ENCODE measurements around the gene VILL.
"Not testable (repeated sequence)": the region's sequence is repeated elsewhere in the genome, so short reads cannot be mapped to it uniquely, and the experiment has no call there.

The VILL gene

DNA sequence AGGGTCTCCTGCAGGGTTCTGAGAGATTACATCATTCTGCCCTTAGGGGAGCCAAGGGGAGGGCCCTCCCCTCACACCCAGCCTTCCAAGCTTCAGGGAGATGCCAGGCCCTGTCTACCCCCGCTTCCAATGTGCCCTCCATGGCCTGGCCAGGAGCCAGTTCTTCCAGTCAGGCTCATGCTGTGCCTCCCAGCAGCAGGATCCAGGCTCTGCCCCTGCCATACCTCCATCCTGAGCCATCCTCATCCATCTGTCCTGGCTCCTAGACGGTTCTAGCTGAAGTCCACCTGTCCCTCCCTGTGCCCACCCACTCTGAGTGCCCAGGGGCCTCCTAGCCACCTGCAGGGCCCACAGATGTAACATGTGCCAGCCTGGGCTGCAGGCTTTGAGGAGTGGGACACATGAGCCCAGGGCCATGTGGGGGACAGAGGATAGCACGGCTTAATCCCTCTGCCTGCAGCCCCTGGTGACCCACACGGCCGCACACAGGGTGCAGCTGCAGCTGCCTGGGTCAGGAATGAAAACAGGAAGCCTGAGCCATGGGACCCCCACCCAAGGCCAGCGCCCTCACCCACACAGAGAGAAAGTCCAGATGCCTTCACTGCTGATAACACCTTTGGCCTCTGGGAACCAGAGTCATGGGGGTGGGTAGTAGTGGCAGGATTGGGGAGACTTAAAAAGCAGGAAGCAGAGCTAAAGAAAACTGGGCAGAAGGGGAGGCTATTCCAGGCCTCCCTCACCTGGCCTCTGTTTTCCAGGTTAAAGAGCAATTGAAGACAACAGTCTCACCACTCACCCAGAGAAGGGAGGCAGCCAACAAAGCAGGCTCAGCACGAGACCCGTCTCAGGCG is 27.1 kb downstream of the VILL start:
- DNase-seq (ENCODE audit: low spot score): no peak

DNA sequence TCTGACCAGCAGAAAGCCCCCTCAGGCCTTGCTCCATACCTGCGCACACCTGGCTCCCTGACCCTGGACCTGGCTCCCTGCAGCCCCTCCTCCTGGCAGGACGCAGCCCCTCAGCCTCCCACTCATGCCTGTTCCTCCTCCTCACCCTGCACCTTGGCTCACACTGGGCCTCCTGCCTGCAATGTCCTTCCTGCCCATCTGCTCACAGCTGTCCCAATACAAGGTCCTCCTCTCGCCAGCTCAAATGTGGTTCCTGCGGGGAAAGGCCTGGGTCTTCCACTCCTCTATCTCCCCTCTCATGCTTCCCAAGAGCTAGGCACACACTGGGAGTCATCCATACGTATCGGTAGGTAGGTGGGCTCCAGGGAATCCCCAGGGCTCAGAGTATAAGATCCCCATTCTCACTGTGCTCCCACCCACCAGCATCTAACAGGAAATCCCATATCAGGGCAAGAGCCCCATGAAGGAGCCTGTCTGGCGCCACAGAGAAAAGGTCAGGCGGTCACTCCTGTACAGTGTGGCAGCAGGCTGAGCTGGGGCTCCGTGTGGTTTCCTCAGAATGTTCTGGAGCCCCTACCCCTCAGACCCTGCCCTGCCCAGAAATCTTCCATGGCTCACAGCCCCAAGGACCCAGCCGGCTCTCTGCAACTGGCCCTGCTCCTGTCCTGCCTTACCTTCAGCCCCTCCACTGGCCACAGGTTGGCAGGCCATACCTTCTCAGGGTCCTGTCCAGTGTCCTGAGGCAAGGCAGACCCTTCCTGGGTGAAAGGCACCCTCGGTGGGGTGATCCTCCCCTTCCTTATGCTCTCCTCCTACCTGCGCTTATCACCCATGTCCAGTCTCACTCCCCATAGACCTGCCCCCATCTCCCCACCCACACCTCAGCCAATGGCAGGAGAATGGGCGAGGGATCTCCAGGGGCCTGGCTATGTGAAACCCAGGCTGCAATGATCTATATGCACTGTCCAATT is 28.0 kb downstream of the VILL start:
- no peak for DNase-seq (ENCODE audit: low spot score)

DNA sequence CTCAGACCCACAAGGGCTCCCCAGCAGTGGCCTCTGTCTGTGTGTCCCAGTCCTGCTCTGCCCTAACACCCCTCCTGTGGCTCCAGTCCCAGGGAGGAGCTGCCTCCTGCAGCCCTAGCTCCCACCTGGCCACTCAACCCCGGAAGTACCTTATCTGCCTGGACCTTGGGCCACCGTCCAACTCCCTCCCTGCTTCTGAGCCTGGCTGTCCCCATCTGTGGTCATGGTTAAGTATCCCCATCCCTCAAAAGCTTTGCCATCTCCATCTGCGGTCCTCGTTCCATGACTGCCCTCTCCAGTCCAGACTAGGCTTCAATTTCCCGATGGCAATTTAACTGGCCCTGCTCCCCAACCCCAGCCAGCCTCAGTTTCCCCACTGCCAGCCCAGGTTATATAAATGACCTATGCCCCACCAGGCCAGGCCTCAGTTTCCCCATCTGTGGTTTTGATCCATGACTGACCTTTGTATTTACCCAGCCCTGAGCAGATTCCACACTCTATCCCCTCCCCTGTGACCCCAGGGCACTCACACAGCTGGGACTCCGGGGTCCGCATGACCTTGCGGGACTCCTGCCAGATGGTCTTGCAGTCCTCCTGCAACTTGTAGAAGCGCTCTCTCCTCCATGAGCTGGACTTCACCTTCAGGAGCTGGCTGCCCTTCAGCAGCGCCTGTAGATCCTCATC is 29.2 kb downstream of the VILL start:
- no peak for DNase-seq (ENCODE audit: low spot score)

DNA sequence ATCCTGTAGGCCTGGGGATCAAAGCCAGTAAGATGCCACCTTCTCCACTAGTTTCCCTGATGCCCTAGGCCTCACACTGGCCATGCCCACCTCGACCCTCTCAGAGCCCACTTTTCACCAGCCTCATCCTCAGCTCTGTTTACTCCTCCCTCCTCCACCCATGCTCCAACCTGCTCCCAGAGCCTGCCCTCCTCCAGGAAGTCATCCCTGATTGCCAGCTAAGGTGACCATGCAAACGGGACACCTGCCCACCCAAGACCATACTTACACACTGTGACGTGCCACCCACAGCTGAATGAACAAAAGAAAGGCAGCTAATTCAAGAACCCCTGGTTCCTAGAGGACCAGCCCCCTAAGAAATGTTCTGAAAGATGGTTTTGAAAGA is 29.7 kb downstream of the VILL start:
- no peak for DNase-seq (ENCODE audit: low spot score)

DNA sequence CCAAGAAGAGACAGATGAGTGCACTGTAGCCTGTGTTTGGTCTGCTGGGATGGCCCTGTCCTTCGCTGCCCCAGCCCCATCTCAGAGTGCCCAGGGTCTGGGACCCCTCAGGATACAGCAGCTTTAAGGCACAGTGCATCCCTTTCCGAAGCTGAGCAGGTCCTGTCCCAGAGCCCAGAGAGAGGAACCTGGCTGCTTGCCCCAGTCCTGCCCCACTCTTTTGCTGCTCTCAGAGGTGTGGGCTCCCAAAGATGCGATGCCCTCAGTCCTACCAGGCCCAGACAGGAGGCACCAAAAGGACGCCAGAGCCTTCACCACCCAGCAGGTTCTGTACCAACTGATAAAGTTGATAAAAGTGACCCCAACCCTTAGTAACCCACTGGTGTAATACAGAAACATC is 30.6 kb downstream of the VILL start:
- no peak for DNase-seq (ENCODE audit: low spot score)

DNA sequence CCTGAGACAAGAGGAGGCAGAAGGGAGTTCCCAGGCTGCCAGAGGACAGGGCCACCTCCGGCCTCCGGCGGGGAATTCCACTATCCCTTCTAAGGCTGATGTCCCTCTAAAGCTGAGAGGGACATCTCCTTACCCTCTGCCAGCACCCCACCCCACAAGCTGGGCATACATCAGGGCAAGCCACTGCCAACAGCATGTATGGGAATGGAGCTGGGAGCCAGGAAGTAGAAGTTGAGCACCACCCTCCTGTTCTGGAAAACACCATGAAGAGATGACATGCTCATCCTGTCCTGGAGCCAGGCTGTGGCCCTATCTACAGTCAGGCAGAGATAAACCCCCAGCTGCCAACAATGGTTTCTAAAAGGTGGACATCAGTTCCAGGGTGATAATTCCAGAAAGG is 31.7 kb downstream of the VILL start:
- DNase-seq (ENCODE audit: low spot score): no peak

DNA sequence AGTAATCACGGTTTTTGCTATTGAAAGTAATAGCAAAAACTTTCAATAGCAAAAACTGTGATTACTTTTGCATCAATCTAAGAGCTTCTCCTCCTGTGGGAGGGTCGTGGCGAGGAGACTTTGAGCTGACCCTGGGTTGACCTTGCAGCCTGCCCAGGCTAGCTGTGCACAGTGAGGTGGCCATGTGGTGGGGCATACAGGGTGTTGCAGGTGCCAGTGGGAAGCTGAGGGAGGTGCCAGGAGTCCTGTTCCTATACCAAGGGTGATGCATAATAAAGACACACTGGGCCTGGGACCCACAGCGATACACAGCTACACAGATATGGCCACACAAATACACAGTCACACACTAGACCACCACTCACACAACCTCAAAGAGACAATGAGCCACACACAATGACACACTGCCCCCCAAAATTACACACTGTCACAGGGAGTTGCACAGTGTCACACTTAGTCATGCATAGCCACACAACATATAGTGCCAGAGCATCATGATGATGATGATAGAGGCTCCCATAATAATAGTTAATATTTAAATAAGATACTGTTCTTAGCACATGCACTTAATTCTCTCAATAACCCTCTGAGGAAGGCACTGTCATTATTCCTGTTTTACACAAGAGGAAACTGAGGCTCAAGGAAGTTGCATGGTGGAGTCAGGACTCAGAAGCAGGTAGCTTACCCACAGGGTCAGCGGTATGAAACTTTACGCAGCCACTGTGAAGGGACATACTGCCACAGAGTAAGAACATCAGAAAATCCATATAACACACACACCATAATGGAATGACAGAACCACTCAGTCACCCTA is 32.5 kb downstream of the VILL start:
- no peak for DNase-seq (ENCODE audit: low spot score)

DNA sequence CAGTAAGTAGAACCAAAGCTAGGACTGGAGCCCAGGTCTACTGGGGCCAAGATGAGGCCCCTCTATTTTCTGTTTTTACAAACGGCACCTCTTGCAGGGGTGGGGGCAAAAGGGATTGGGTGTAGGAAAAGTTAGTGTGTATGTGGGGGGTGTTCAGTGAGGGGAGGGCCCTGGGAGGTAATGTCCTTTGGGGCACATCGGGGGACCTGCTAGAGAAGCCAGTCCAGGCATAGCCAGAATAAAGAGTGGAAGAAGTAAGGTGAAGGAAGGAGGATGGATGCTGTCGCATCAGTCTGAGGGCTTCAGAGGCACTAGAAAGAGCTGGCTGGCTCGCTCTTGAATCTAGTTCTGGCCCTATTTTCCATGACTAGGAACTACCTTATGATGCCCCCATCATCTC is 36.3 kb downstream of the VILL start:
- DNase-seq (ENCODE audit: low spot score): no peak

DNA sequence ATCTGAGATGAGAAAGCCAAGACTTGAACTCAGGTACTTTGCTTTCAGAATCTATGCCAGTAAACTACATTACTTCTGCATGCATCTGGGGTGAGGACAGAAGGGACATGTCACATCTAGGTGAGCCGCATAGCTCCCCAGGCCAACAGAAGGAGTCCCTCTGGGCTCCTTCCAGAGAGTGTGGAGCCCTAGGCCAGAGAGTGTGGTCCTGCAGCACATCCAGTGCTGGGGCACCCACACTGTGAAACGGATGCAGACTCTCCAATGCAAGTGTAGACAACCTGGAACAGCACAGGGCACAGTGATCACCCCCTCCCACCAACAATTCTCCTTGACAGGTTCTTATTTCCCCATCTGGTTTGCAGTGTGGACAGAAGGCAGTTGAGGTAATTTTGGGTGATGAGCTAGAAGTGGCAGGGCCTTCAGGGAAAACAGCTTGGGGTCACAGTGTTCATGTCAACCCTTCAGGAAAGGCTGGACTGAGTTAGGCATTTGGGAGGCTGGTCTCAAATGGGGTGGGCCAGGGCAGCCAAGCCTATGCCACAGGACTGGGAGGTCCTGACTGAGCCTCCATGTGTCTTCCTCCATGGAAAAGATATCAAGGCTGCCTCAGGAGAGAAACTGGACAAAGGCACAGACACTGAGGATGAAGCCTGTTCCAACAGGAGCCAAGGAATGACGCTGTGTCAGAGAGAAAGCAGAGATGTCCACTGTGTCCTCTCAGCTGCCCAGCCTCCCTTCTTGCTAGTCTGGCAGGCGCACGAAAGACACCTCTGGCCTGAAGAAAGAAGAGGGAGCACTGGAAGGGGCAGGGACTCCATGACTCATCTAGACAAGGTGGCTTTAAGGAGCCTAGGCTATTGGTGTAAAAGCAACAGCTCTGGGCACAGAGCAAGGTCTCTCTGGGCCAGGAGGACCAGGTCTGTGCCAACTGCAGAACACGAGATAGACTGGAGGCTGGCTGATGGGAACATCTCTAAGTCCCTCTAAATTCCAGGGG is 37.2 kb downstream of the VILL start:
- DNase-seq (ENCODE audit: low spot score): no peak

DNA sequence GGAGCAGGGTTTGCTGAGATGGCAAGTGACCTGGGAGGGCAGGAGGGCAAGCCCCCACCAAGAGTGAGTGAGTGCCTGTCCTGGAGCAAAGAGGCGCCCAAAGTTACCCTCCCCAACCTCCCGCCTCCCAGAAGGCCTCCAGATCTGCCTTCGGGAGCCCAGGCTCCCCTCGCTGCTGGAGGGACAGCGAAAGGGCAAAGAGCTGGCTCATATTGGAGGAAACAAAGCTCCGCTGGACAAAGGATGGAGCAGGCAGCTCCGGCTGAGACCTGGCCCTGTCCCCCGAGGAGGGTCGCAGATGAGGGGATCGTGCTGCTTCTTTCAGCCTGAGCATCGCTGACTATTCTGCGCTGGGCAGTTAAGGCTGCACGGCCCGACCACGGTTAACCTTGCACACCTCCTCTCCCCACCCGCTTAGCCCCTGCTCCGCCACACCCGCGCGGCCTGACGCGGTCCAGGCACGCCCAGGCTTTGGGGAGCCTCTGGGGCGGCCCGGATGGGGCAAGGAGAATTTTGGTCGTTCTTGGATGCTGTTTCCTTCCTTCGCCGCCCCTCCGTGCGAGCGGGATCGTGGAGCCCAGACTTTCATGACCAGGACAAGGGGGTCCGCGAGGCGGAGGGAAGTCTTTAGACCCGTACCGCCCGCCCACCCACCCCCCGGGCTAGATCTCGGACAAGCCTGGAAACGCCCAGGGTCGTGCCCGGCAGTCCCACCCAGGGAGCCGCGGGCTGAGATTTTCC is 38.2 kb downstream of the VILL start:
- DNase-seq (ENCODE audit: low spot score): no peak

DNA sequence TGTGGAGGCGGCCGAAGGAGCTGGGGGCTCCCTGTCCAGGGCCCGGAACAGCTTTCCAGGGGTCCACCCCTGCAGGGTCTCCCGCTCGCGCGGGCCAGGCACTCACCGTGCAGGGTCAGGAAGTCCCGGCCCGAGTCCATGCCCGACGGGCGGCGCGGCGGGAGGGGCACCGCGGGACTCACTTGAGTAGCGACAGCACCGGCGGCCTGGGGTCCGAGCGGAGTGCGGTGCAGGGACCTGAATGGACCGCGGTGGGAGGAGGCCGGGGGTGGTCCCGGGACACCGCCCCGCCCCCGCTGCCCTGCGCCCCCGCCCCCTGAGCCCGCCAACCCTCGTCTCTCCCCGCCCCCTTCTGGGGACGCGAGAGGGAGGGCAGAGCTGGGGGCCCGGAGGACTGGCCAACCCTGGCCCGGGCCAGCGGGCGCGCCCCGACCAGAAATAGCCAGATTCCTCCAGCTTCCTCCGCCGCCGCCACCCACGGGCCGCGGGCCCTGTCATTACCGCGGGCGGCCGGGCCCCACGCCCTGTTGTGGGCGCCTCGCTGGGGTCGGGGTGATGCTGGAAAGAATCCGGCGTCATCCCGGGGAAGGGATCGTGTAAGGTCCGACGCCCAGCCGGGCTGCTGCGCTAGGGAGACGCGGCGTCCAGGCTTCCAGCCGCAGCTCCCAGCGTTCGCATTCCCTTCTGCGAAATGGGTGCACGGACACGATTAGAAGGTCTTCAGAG is 39.0 kb downstream of the VILL start, which contains the start of gene PLCD1:
PLCD1 (minus strand) TSS at position 243 of the 726 bp plus-strand sequence; CDS start at position 140, 103 bp downstream.
- DNase-seq (ENCODE audit: low spot score): peak; percentile 35

DNA sequence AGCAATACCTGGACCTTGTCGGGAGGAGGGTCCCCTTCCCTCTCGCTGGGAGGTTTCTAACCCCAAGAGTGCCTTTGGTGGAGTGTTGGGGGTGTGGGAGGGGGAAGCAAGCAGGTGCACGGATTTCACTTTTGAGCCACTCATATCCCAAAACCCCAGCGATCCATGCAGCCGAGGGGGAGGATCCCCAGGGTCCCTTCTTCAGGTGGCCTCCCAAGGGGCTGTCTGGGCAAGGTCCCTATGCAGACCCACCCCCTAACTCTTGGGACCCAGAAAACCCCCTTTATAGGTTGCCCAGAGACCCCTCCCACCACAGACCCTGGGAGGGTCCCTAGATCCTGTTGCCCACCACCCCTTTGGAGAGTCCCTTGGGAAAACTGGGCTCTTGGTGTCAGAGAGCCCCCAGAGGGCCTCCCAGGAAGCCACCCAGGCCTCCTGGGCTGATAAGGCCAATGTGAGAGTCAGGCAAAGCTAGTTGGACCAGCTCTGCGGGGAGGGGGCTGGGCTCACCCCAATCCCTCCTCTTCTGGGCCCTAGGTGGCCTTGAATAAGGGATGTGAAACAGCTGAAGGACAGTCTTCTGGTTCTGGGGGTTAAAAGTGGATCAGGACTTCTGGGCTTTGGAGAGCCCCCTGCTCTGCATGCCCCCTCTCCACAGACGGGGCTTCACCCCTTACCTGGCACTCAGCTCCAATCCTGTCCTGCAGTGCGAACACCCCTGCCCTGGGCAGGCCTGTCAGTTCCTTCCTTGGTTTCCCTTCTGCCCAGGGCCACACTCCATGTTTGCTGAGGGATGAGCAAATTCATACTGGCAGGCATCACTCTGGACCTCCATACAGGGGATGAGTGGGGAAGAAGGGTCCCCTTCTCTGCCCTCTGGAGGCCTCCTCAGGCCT is 39.8 kb downstream of the VILL start:
- DNase-seq (ENCODE audit: low spot score): no peak

DNA sequence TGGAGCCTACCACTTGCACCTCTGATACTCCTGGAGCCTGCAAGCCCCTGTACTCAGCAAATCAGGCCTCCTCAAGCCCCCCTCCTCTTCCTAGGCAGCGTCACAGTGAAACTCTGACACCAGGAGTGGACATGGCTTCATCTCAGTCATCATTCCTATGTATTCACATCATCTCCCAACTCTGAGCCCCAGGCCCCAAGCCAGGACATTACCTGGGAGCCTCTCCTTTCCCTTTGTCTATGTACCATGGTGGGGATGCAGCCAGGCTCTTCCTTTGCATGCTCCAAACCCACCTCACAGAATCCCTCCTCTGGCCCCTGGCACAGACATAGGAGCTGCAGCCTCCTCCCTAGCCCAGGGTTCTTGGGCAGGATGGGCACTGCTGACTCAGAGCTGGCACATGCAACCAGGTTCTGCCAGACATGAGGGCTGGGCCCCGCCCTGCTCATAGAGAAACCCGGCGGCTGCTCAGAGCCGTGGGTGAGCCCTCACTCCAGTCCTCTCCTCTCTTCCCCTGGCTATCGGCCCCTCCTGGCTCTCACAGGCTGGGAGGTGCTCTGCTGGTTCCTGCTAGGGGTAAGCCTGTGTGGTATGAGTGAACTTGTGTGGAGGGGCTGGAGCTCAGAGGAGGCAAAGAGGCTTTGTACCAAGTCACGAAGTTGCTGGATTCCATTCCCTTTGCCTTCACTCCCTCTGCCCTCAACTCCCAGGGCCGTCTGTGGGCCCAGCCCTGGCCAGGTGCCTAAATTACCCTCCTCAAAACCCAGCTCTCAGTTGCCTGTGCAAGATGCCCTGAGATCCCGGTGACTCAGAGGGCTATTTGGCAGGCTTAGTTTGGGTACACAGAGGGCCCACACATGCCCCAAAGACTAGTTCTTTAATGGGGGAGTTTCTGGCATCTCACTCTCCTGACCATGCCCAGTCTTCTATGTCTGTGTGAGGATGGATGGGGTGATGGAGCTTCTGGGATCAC is 40.7 kb downstream of the VILL start:
- DNase-seq (ENCODE audit: low spot score): peak; percentile 60

DNA sequence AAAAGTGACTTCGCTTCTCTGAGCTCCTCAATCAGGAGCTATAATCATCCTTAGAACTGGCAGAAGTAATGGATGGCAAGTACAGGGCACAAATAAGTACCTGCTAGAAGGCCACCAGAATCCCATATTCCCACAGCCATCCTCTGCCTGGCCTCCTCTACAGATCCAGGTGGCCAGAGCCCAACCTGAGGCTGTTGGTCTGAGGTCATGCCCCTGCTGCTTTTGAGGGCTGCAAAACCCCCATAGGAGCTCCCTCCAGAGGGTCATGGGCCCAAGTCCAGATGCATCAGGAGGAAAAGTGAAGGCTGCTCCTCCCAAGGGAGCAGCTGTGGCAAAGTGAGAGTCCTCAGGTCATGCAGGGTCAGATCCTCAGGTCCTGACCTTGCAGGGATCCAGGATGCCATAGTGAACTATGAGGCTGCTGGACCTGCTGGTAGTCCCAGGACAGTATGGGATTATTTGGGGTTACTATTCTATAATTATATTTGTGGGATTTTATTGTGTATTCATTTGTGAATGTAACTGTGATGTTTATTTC is 41.8 kb downstream of the VILL start:
- DNase-seq (ENCODE audit: low spot score): no peak

DNA sequence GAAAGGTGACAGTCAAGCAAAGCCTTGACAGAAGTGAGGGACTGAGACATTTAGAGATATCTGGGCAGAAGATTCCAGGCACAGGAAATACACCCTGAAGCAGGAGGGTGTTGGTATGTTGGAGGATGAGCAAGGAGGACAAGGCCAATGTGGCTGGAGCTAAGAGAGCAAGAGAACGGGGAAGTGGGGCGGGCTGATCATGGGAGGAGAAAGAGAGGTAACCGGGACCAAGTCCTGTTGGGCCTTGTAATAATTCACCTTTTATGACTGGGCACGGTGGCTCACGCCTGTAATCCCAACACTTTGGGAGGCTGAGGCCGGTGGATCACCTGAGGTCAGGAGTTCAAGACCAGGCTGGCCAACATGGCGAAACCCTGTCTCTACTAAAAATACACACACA is 43.0 kb downstream of the VILL start:
- DNase-seq (ENCODE audit: low spot score): not testable (repeated sequence)

DNA sequence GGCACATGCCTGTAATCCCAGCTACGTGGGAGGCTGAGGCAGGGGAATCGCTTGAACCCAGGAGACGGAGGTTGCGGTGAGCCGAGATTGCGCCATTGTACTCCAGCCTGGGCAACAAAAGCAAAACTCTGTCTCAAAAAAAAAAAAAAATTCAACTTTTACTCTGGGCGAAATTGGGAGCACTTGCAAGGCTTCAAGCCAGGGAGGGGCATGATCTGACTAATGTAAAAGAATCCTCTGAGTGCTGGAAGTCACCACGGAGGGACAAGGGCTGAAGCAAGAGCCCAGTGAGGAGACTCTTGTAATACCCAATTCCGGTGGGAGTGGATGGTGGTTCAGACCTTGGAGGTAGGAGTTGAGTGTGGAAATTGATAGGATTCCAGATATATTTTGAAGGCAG is 43.7 kb downstream of the VILL start:
- DNase-seq (ENCODE audit: low spot score): not testable (repeated sequence)

All from CD4-positive, alpha-beta T cell treated with Interleukin-6 at 100 ng/mL for 8 hours (primary cell).